Pancreas (tissue), 10 donors: ENCODE measurements around the gene PXMP2. TPM values are rescaled to one million over a fixed set of nuclear protein-coding genes. Genes with fewer than 3 reads are reported as not detected.

Source experiments
- ATAC-seq, 4 donors: fragments of 200-7000 bp; cut with Tn5 transposase; one replicate each; pipeline versions ENCODE4 v1.8.0 to v1.9.1; 2020; ENCODE audit warnings: mild to moderate bottlenecking in 4 of 4, moderate library complexity in 4 of 4
- DNase-seq, 6 donors: peaks; one replicate each; pipeline ENCODE4 v3.0.0-alpha.2; 2020
- FAIRE-seq: peaks from 2 replicates; lab custom pipeline; 2012; peaks lifted over from hg19 to GRCh38; lab: Jason Lieb, UNC
- H3K27ac ChIP-seq, 4 donors: fragments of 200-600 bp; sonication (generic); 1 replicate in 3 of 4; 2 replicates in 1 of 4; pipeline versions ENCODE4 v1.5.0 to v1.8.0; 2020
- H3K27me3 ChIP-seq, 4 donors: fragments of 200-600 bp; one replicate each; pipeline ENCODE4 v1.8.0; 2021
- H3K36me3 ChIP-seq, 3 donors: fragments of 200-600 bp; sonication (generic) in 1 of 3; one replicate each; pipeline versions ENCODE4 v1.5.0 to v1.8.0; 2020 to 2021
- H3K4me1 ChIP-seq, 3 donors: fragments of 200-600 bp; one replicate each; pipeline ENCODE4 v1.8.0; 2021
- H3K4me3 ChIP-seq, 4 donors: fragments of 200-600 bp; sonication (generic) in 2 of 4; one replicate each; pipeline versions ENCODE4 v1.5.0 to v1.8.0; 2020 to 2021
- H3K9me3 ChIP-seq, 4 donors: fragments of 200-600 bp; one replicate each; pipeline ENCODE4 v1.8.0; 2021
- WGBS, 2 donors: extraction: QIAGEN DNeasy Blood & Tissue Kit; methylation state at CpG; one replicate each; pipeline ENCODE4 v1.1.7; 2013; 5-methylcytosine and 5-hydroxymethylcytosine counted together
- intact Hi-C, 3 donors: fragments of 100-400 bp; cut with DNase I; formaldehyde crosslinking; loops; one replicate each; pipeline versions ENCODE4 v1.11.1 to v1.14.2; 2022
- polyA plus RNA-seq, 2 donors: library from polyadenylated mRNA; stranded (reverse); fragments of 200-250 nt; gene quantifications; one replicate each; pipeline ENCODE4 v1.2.3, GENCODE V29; 2013
- total RNA-seq, 6 donors: library from RNA; stranded (reverse); fragmentation: NEBNext Ultra II Directional in 4 of 6; extraction: Animal tissue kit (Norgen Biotek cat#: 25700) in 4 of 6; gene quantifications; one replicate each; pipeline versions ENCODE4 v1.2.1 to v1.2.4, GENCODE V29; 2021 to 2023
- TF ChIP-seq, protein P1 (sequence below), 4 donors: fragments of 200-600 bp; sonication (generic) in 3 of 4; IDR thresholded peaks; one replicate each; pipeline versions ENCODE4 v1.5.0 to v1.8.0; 2021; ENCODE audit warnings: antibody characterized with exemption in 4 of 4
- donor health status: healthy with polysubstance abuse.
- donor health status: DM: no; HTN: no; CAD: no; lungs with moderate emphysema.
- donor health status: DM: no; HTN: no; CAD: no.
- donor health status: control.
- donor health status: control.
- donor health status: Bipolar disorder and iron deficiency.
- donor health status: DM: yes; HTN: yes; CAD: no.
- donor health status: DM: no; HTN: no; CAD: no.
- donor health status: DM: no; HTN: no; CAD: no.
- donor health status: DM: yes; HTN: yes; CAD: no.

PXMP2 gene
- total and polyA plus RNA-seq, 8 donors, result 7.7 to 27.1 (median 13.3) TPM

DNA sequence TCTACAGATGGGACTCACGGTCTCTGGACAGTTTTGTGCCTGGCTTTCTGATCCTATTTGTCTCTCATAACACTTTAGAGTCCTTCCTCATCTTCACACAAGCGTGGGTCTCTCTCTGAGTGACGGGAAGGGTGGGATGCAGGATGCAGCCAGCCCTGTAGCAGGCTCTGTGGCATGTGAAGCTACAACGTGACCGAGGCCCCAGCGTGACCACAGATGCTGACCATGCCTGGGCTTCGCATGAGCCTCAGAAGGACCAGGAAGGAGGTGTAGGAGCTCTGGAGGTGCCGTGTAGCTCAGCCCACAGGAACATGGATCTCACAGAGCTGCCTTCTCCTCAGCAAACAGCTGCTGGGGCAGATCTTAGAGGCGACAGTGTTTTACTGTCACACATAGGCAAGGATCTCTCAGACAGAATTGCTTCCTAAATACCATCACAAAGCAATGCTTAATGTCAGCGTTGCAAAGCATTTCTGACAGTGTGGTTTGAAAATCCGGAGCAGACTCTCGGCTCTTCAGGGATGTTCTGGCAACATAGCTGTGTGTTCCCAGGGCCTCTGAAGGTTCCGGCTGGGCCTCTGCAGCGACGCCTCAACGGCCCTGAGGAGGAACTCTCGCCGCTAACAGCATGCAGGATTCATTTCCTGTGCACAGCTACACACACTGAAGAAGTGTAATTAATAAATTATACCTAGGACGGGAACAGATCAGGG lies 52.4 kb downstream of the PXMP2 start:
- no peak for ATAC-seq
- DNase-seq, result peak in 1 of 6 donors; percentile 35
- no peak for FAIRE-seq
- H3K36me3 ChIP-seq, result peaks cover 3 to 54% (median 9%) of the 10 kb centered on the region in 3 donors
- no peaks in the 10 kb centered on the region for H3K27me3 ChIP-seq
- no peak overlapping the region for H3K27ac ChIP-seq
- H3K4me1 ChIP-seq, result no peaks in the 10 kb centered on the region
- no peaks in the 10 kb centered on the region for H3K9me3 ChIP-seq
- TF ChIP-seq, protein P1, sequence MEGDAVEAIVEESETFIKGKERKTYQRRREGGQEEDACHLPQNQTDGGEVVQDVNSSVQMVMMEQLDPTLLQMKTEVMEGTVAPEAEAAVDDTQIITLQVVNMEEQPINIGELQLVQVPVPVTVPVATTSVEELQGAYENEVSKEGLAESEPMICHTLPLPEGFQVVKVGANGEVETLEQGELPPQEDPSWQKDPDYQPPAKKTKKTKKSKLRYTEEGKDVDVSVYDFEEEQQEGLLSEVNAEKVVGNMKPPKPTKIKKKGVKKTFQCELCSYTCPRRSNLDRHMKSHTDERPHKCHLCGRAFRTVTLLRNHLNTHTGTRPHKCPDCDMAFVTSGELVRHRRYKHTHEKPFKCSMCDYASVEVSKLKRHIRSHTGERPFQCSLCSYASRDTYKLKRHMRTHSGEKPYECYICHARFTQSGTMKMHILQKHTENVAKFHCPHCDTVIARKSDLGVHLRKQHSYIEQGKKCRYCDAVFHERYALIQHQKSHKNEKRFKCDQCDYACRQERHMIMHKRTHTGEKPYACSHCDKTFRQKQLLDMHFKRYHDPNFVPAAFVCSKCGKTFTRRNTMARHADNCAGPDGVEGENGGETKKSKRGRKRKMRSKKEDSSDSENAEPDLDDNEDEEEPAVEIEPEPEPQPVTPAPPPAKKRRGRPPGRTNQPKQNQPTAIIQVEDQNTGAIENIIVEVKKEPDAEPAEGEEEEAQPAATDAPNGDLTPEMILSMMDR (IDR thresholded peaks at IDR 0.05), result no peak
- intact Hi-C loops, result no loop called here
- WGBS, 2 donors, result 92% methylated on average over 19 of the region's 19 CpGs
- no peak overlapping the region for H3K4me3 ChIP-seq

DNA sequence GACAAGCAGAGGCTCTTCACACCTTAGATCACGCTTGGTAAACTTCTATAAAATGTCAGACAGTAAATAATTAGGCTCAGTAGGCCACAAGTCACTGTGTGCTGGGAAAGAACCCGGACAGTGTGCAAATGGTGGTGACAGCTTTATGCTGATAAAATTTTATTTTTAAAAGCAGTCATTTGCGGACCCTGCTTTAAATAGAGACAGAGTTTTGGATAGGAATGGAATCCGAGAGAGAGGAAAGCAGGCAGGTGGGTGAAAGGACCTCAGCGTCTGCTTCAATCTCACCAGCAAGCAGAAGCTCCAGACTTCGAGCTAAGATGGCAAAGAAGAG lies 52.9 kb downstream of the PXMP2 start:
- Histone ChIP-seq H3K27ac (no peak overlapping the region), H3K9me3 (no peaks in the 10 kb centered on the region), H3K4me3 (no peak overlapping the region), H3K27me3 (no peaks in the 10 kb centered on the region), H3K4me1 (no peaks in the 10 kb centered on the region), H3K36me3 (peaks cover 3 to 54% (median 14%) of the 10 kb centered on the region in 3 donors)
- DNase-seq (no peak), FAIRE-seq (no peak), ATAC-seq (no peak)
- 86% methylated on average over 6 of the region's 6 CpGs for WGBS, 2 donors
- TF ChIP-seq, protein P1 (IDR thresholded peaks at IDR 0.05), result no peak
- intact Hi-C loops, result no loop called here

- FAIRE-seq, result no peak
These were observed 53.3 kb downstream of the PXMP2 start for GRCh38 chr12:132740652-132741051.

GRCh38 chr12:132741620-132742019 lies 54.2 kb downstream of the PXMP2 start:
- H3K27ac ChIP-seq, result no peak overlapping the region
- TF ChIP-seq, protein P1 (IDR thresholded peaks at IDR 0.05), result no peak
- ATAC-seq (no peak), DNase-seq (no peak), FAIRE-seq (no peak)
- H3K27me3 ChIP-seq, result no peaks in the 10 kb centered on the region
- intact Hi-C loops, result no loop called here
- H3K4me1 ChIP-seq, result no peaks in the 10 kb centered on the region
- H3K36me3 ChIP-seq, result peaks cover 3 to 65% (median 13%) of the 10 kb centered on the region in 3 donors
- no peak overlapping the region for H3K4me3 ChIP-seq
- no peaks in the 10 kb centered on the region for H3K9me3 ChIP-seq
- WGBS, 2 donors, result 86 to 91% methylated on average over 8 of the region's 8 CpGs

More at GRCh38 chr12:132740652-132741051, 53.3 kb downstream of the PXMP2 start:
- intact Hi-C loops, result no loop called here
- no peaks in the 10 kb centered on the region for H3K9me3 ChIP-seq
- no peak for ATAC-seq
- no peak overlapping the region for H3K27ac ChIP-seq
- no peaks in the 10 kb centered on the region for H3K4me1 ChIP-seq
- TF ChIP-seq, protein P1 (IDR thresholded peaks at IDR 0.05), result no peak
- no peaks in the 10 kb centered on the region for H3K27me3 ChIP-seq
- H3K36me3 ChIP-seq, result peaks cover 3 to 57% (median 18%) of the 10 kb centered on the region in 3 donors
- peak in 1 of 6 donors; percentile 24 for DNase-seq
- 88 to 94% methylated on average over 11 of the region's 11 CpGs for WGBS, 2 donors
- H3K4me3 ChIP-seq, result no peak overlapping the region

DNA sequence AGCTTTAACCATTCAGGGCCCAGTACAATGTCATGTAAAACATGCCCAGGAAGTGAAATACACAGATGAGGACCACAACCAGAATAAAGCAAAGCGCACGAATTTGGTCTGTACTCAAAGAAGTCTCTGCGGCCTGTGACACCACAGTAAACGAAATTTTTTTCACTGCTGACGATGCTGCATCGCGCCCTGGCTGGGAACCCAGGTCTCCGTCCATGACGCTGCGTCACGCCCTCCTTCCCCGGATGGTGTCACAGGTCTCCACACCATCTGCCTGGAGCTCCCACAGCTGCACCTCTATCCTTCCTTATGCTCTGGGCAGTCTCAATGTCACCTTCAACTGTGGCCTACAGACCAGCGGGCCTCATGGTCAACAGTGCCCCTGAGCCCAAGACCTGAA lies 56.4 kb downstream of the PXMP2 start:
- Histone ChIP-seq H3K27me3 (no peaks in the 10 kb centered on the region), H3K27ac (no peak overlapping the region), H3K4me1 (no peaks in the 10 kb centered on the region), H3K36me3 (peaks cover 3 to 75% (median 30%) of the 10 kb centered on the region in 3 donors), H3K9me3 (no peaks in the 10 kb centered on the region), H3K4me3 (no peak overlapping the region)
- intact Hi-C loops, result no loop called here
- FAIRE-seq (no peak), ATAC-seq (no peak), DNase-seq (no peak)
- TF ChIP-seq, protein P1 (IDR thresholded peaks at IDR 0.05), result no peak
- WGBS, 2 donors, result 87 to 95% methylated on average over 13 of the region's 13 CpGs
